GM19397 (cell line): ENCODE data around the gene PPP1R1A.

Experiments used
- ATAC-seq: cut with Tn5 transposase; IDR thresholded peaks from one replicate; pipeline ENCODE4 v1.9.1; 2021; ENCODE audit warnings: mild to moderate bottlenecking, moderate library complexity; ENCODE audit not compliant: unreplicated experiment

Gene PPP1R1A

GRCh38 chr12:54538136-54538700 lies 50.2 kb downstream of the PPP1R1A start:
- no peak for ATAC-seq

DNA sequence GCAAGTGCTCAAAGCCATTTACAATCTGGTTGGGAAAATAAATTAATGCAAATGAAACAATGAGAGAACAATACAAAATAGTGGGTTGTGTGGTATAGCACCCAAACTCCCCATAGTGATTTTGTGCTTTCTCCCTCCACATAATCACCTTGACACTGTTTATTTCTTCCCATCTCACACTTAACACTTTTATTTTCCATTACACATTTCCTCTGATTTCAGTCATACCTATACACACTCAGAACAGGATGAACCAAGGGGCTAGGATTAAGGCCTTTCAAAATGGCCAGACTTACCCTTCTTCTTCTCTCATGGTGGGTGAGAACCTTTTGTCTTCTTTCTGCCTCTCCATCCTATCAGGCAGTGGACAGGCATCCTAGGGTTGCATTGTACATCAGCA lies 53.0 kb downstream of the PPP1R1A start:
- ATAC-seq = no peak

- ATAC-seq = no peak
Measured at GRCh38 chr12:54529581-54529980, 58.9 kb downstream of the PPP1R1A start.
